Upper lobe of right lung (tissue), 1 donor: ENCODE results near the gene MAGEA8. TPM values are rescaled to one million over a fixed set of nuclear protein-coding genes. Genes with fewer than 3 reads are reported as not detected.
"Not testable (repeated sequence)": the region's sequence is repeated elsewhere in the genome, so short reads cannot be mapped to it uniquely, and the experiment has no call there.

ENCODE experiments used
- ATAC-seq: fragments of 200-7000 bp; cut with Tn5 transposase; one replicate; pipeline ENCODE4 v1.9.1; 2020; ENCODE audit warnings: mild to moderate bottlenecking, moderate library complexity
- DNase-seq: peaks from one replicate; pipeline ENCODE4 v3.0.0-alpha.2; 2020
- H3K27ac ChIP-seq: fragments of 200-600 bp; one replicate; pipeline ENCODE4 v1.8.0; 2022
- H3K27me3 ChIP-seq: fragments of 200-600 bp; one replicate; pipeline ENCODE4 v1.8.0; 2022; ENCODE audit warnings: mild to moderate bottlenecking
- H3K36me3 ChIP-seq: fragments of 200-600 bp; one replicate; pipeline ENCODE4 v1.8.0; 2022
- H3K4me1 ChIP-seq: fragments of 200-600 bp; one replicate; pipeline ENCODE4 v1.8.0; 2022
- H3K4me3 ChIP-seq: fragments of 200-600 bp; one replicate; pipeline ENCODE4 v1.8.0; 2022; ENCODE audit warnings: mild to moderate bottlenecking
- H3K9me3 ChIP-seq: fragments of 200-600 bp; one replicate; pipeline ENCODE4 v1.8.0; 2022
- CTCF ChIP-seq: fragments of 200-600 bp; IDR thresholded peaks from one replicate; pipeline ENCODE4 v1.8.0; 2022; ENCODE audit warnings: antibody characterized with exemption
- intact Hi-C: fragments of 100-400 bp; cut with DNase I; formaldehyde crosslinking; loops from one replicate; pipeline ENCODE4 v1.11.0; 2022
- long read RNA-seq: library from polyadenylated mRNA; unstranded; transcript quantifications from one replicate; pipeline ENCODE4 v2.0.0, GENCODE V29; 2021
- total RNA-seq: library from RNA; stranded (reverse); fragmentation: NEBNext Ultra II Directional; extraction: Animal tissue kit (Norgen Biotek cat#: 25700); gene quantifications from one replicate; pipeline ENCODE4 v1.2.1, GENCODE V29; 2021
- donor health status: DM: no; HTN: yes; CAD: no; lungs with severe emphysema.

Gene MAGEA8
- total RNA-seq = not detected
- long read RNA-seq = 0 reads

- Histone ChIP-seq H3K27me3 (no peaks in the 10 kb centered on the region), H3K4me1 (no peaks in the 10 kb centered on the region), H3K36me3 (no peaks in the 10 kb centered on the region), H3K9me3 (no peaks in the 10 kb centered on the region), H3K27ac (no peak within 1 kb of the TSS), H3K4me3 (no peak within 1 kb of the TSS)
- no peak for DNase-seq
- intact Hi-C loops = no loop called here
- ATAC-seq = no peak
- no peak for TF ChIP-seq CTCF
These were observed at the start of gene MAGEA8 for GRCh38 chrX:149881081-149881711. Gene MAGEA8 (plus strand): TSS chrX:149881183. CDS start chrX:149884273, 3,090 bp downstream.

GRCh38 chrX:149831473-149831872 lies 49.5 kb upstream of the MAGEA8 start:
- Histone ChIP-seq H3K36me3 (no peaks in the 10 kb centered on the region), H3K27ac (no peak overlapping the region), H3K4me1 (no peaks in the 10 kb centered on the region), H3K4me3 (no peak overlapping the region), H3K9me3 (no peaks in the 10 kb centered on the region), H3K27me3 (no peaks in the 10 kb centered on the region)
- intact Hi-C loops = no loop called here
- no peak for TF ChIP-seq CTCF
- no peak for ATAC-seq
- no peak for DNase-seq

- H3K27ac ChIP-seq, DNase-seq, H3K4me3 ChIP-seq, H3K4me1 ChIP-seq, ATAC-seq, H3K27me3 ChIP-seq, H3K9me3 ChIP-seq, H3K36me3 ChIP-seq, intact Hi-C loops: not testable (repeated sequence)
These were observed 44.3 kb upstream of the MAGEA8 start for GRCh38 chrX:149836728-149837127.

GRCh38 chrX:149837167-149837566 lies 43.8 kb upstream of the MAGEA8 start:
- DNase-seq (no peak), ATAC-seq (no peak)
- intact Hi-C loops = no loop called here
- no peak overlapping the region for H3K4me3 ChIP-seq
- H3K4me1 ChIP-seq = no peaks in the 10 kb centered on the region
- no peaks in the 10 kb centered on the region for H3K36me3 ChIP-seq
- H3K27ac ChIP-seq = no peak overlapping the region
- no peak for TF ChIP-seq CTCF
- H3K9me3 ChIP-seq = no peaks in the 10 kb centered on the region
- no peaks in the 10 kb centered on the region for H3K27me3 ChIP-seq

- Histone ChIP-seq H3K36me3 (no peaks in the 10 kb centered on the region), H3K27me3 (no peaks in the 10 kb centered on the region), H3K4me1 (no peaks in the 10 kb centered on the region), H3K9me3 (no peaks in the 10 kb centered on the region), H3K27ac (no peak overlapping the region), H3K4me3 (no peak overlapping the region)
- ATAC-seq (no peak), DNase-seq (no peak)
- intact Hi-C loops = no loop called here
- TF ChIP-seq CTCF = no peak
These were observed 43.3 kb upstream of the MAGEA8 start for GRCh38 chrX:149837639-149838038.

GRCh38 chrX:149841929-149842328 lies 39.1 kb upstream of the MAGEA8 start:
- DNase-seq (no peak), ATAC-seq (no peak)
- H3K9me3 ChIP-seq = no peaks in the 10 kb centered on the region
- no peaks in the 10 kb centered on the region for H3K36me3 ChIP-seq
- no peak for TF ChIP-seq CTCF
- H3K27ac ChIP-seq = no peak overlapping the region
- no peaks in the 10 kb centered on the region for H3K27me3 ChIP-seq
- no peaks in the 10 kb centered on the region for H3K4me1 ChIP-seq
- intact Hi-C loops = no loop called here
- H3K4me3 ChIP-seq = no peak overlapping the region
